RWPE2 (cell line): ENCODE measurements around the gene DENND1A.

Experiments used
- ATAC-seq: fragments of 200-7000 bp; cut with Tn5 transposase; 3 replicates; pipeline ENCODE4 v1.9.1; 2021; ENCODE audit warnings: low read depth
- DNase-seq: peaks from one replicate; pipeline ENCODE4 v3.0.0-alpha.2; 2020; ENCODE audit warnings: low spot score
- H3K27ac ChIP-seq: fragments of 450-650 bp; 2 replicates; pipeline ENCODE4 v1.5.1; 2017; ENCODE audit warnings: mild to moderate bottlenecking; ENCODE audit not compliant: poor library complexity, severe bottlenecking
- H3K27me3 ChIP-seq: fragments of 250-450 bp; sonication (Bioruptor Pico); 2 replicates; pipeline ENCODE4 v1.5.1; 2021; ENCODE audit warnings: mild to moderate bottlenecking, moderate library complexity; ENCODE audit not compliant: insufficient read depth, poor library complexity, severe bottlenecking
- H3K36me3 ChIP-seq: fragments of 250-450 bp; sonication (Bioruptor Pico); 2 replicates; pipeline ENCODE4 v1.5.1; 2020; ENCODE audit warnings: low read depth, mild to moderate bottlenecking, moderate library complexity
- H3K4me1 ChIP-seq: fragments of 250-450 bp; sonication (Bioruptor Pico); 2 replicates; pipeline ENCODE4 v1.5.1; 2021; ENCODE audit warnings: mild to moderate bottlenecking, moderate library complexity; ENCODE audit not compliant: insufficient read depth, poor library complexity, severe bottlenecking
- H3K4me3 ChIP-seq: fragments of 250-450 bp; sonication (Bioruptor Pico); 2 replicates; pipeline ENCODE4 v1.5.1; 2021; ENCODE audit warnings: mild to moderate bottlenecking, moderate library complexity; ENCODE audit not compliant: severe bottlenecking
- H3K9me3 ChIP-seq: fragments of 250-450 bp; sonication (Bioruptor Pico); 2 replicates; pipeline ENCODE4 v1.5.1; 2021; ENCODE audit warnings: mild to moderate bottlenecking, moderate library complexity; ENCODE audit not compliant: severe bottlenecking
- CTCF ChIP-seq: fragments of 450-650 bp; IDR thresholded peaks from one replicate; pipeline ENCODE4 v1.5.1; 2017; ENCODE audit warnings: mild to moderate bottlenecking, moderate library complexity; ENCODE audit not compliant: poor library complexity, severe bottlenecking

The DENND1A gene

GRCh38 chr9:123691765-123692303, 238.1 kb downstream of the DENND1A start:
- H3K36me3 ChIP-seq, result no peaks in the 10 kb centered on the region
- H3K27ac ChIP-seq, result no peak overlapping the region
- H3K4me1 ChIP-seq, result no peaks in the 10 kb centered on the region
- TF ChIP-seq CTCF, result no peak
- no peaks in the 10 kb centered on the region for H3K27me3 ChIP-seq
- H3K9me3 ChIP-seq, result no peaks in the 10 kb centered on the region
- DNase-seq, result no peak
- ATAC-seq, result no peak
- H3K4me3 ChIP-seq, result no peak overlapping the region

DNA sequence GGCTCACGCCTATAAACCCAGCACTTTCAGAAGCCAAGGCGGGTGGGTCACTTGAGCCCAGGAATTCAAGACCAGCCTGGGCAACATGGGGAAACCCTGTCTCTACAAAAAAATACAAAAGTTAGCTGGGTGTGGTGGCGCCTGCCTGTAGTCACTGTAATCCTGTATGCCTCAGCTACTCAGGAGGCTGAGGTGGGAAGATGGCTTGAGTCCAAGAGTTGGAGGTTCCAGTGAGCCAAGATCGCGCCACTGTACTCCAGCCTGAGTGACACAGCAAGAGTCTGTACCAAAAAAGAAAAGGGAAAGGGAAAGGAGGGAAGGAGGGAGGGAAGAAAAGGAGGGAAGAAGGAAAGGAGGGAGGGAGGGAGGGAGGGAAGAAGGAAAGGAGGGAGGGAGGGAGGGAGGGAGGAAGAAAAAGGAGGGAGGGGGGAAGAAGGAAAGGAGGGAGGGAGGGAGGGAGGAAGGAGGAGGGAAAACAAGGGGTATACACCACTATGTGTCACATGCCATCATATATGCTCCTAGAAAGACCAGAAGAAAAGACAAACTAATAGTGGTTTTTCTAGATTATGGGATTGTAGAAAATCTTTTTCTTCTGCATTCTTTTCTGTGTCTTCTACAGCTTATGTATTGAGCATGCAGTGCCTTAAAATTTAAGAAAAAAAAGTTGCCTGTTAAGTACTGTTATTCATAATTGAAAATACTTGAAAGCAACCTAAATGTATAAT, 240.1 kb downstream of the DENND1A start:
- H3K27me3 ChIP-seq, result no peaks in the 10 kb centered on the region
- H3K4me1 ChIP-seq, result no peaks in the 10 kb centered on the region
- DNase-seq, result no peak
- no peaks in the 10 kb centered on the region for H3K36me3 ChIP-seq
- H3K4me3 ChIP-seq, result no peak overlapping the region
- no peaks in the 10 kb centered on the region for H3K9me3 ChIP-seq
- ATAC-seq, result no peak
- H3K27ac ChIP-seq, result no peak overlapping the region
- TF ChIP-seq CTCF, result no peak

DNA sequence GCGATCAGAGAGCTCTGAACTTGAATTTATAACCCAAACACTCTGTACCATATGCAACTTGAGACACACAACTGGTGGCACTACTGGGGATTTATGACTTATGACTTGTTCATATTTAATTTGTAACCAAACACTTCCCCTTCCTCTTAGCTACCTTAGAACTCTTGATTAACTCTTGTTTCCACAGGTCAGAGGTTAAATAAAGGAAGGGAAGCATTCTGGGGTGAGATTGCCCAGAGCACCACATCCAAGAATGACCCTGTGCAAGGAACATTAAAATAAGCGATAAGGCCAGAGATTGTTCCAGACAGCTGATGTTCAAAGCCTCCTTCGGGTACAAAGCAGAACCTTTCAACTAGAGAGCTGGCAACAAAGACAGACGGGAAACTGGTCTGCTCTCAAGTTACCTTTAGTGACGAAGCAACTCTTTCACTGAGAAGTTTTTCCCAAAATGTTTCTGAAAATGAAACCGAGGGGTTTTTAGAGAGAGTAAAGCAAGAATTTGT, 242.6 kb downstream of the DENND1A start:
- Histone ChIP-seq H3K4me3 (no peak overlapping the region), H3K27ac (no peak overlapping the region), H3K27me3 (no peaks in the 10 kb centered on the region), H3K4me1 (no peaks in the 10 kb centered on the region), H3K36me3 (no peaks in the 10 kb centered on the region), H3K9me3 (no peaks in the 10 kb centered on the region)
- DNase-seq (no peak), ATAC-seq (no peak)
- no peak for TF ChIP-seq CTCF

- H3K9me3 ChIP-seq, result no peaks in the 10 kb centered on the region
- DNase-seq (no peak), ATAC-seq (no peak)
- no peaks in the 10 kb centered on the region for H3K36me3 ChIP-seq
- H3K27me3 ChIP-seq, result no peaks in the 10 kb centered on the region
- no peak for TF ChIP-seq CTCF
- no peak overlapping the region for H3K27ac ChIP-seq
- H3K4me3 ChIP-seq, result no peak overlapping the region
- no peaks in the 10 kb centered on the region for H3K4me1 ChIP-seq
These were observed 243.1 kb downstream of the DENND1A start for GRCh38 chr9:123686829-123687192.
